ENCODE measurements around the gene ZNF275.

The ZNF275 gene

GRCh38 chrX:153377727-153378126 lies 43.8 kb downstream of the ZNF275 start:
- no peak for TF ChIP-seq EZH2phosphoT487 (IDR thresholded peaks at IDR 0.05; ENCODE audit: borderline replicate concordance, low read length)
- TF ChIP-seq, protein P1, sequence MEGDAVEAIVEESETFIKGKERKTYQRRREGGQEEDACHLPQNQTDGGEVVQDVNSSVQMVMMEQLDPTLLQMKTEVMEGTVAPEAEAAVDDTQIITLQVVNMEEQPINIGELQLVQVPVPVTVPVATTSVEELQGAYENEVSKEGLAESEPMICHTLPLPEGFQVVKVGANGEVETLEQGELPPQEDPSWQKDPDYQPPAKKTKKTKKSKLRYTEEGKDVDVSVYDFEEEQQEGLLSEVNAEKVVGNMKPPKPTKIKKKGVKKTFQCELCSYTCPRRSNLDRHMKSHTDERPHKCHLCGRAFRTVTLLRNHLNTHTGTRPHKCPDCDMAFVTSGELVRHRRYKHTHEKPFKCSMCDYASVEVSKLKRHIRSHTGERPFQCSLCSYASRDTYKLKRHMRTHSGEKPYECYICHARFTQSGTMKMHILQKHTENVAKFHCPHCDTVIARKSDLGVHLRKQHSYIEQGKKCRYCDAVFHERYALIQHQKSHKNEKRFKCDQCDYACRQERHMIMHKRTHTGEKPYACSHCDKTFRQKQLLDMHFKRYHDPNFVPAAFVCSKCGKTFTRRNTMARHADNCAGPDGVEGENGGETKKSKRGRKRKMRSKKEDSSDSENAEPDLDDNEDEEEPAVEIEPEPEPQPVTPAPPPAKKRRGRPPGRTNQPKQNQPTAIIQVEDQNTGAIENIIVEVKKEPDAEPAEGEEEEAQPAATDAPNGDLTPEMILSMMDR (IDR thresholded peaks at IDR 0.05; ENCODE audit: low read depth, low read length, poor library complexity, severe bottlenecking): no peak
- Histone ChIP-seq H3K27me3 (ENCODE audit: control insufficient read depth, low read length) (0 out of 2 replicates have a peak, but pooled peaks cover 2% of the 10 kb centered on the region), H3K4me3 (ENCODE audit: low read length) (no peak overlapping the region), H3K27ac (ENCODE audit: low read depth, low read length) (no peak overlapping the region), H3K79me2 (ENCODE audit: control insufficient read depth, low read length) (no peaks in the 10 kb centered on the region), H3K9me3 (ENCODE audit: control insufficient read depth, insufficient read depth, low read length) (peaks cover 3% of the 10 kb centered on the region; the same call in 1 of the 2 replicates), H3K4me1 (ENCODE audit: control insufficient read depth, low read length) (no peaks in the 10 kb centered on the region), H3K9me2 (replicated peaks; ENCODE audit: control insufficient read depth, low read length) (no peaks in the 10 kb centered on the region), H4K20me1 (ENCODE audit: control insufficient read depth, insufficient read depth, low read depth, low read length) (no peaks in the 10 kb centered on the region), H3K4me2 (ENCODE audit: low read length) (no peak overlapping the region), H3F3A (ENCODE audit: control insufficient read depth, insufficient read depth) (no peaks in the 10 kb centered on the region), H3K36me3 (ENCODE audit: control insufficient read depth, low read length) (no peaks in the 10 kb centered on the region)

DNA sequence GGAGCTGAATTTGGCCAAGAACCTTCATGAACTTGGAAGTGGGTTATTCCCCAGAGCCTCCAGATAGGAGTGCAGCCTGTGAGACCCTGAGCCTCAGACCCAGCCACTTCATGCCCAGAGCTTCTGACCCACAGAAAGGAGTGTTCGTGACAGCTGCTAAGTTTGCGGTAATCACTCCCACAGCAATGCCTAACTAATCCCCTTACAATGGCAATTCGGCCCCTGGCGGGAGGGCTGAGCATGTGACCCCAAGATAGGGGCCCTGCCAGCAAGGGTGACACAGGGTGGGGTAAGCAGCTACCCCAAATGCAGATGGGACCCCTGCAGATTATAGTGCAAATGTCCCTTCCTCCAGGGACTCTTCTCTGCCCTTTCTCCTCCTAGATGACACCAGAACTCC lies 44.7 kb downstream of the ZNF275 start:
- Histone ChIP-seq H3K27ac (ENCODE audit: low read depth, low read length) (no peak overlapping the region), H3K9me3 (ENCODE audit: control insufficient read depth, insufficient read depth, low read length) (peaks cover 7% of the 10 kb centered on the region; the same call in 1 of the 2 replicates), H3K36me3 (ENCODE audit: control insufficient read depth, low read length) (no peaks in the 10 kb centered on the region), H3K4me2 (ENCODE audit: low read length) (no peak overlapping the region), H3K79me2 (ENCODE audit: control insufficient read depth, low read length) (no peaks in the 10 kb centered on the region), H3F3A (ENCODE audit: control insufficient read depth, insufficient read depth) (no peaks in the 10 kb centered on the region), H3K4me3 (ENCODE audit: low read length) (no peak overlapping the region), H3K27me3 (ENCODE audit: control insufficient read depth, low read length) (no peaks in the 10 kb centered on the region), H3K4me1 (ENCODE audit: control insufficient read depth, low read length) (no peaks in the 10 kb centered on the region), H3K9me2 (replicated peaks; ENCODE audit: control insufficient read depth, low read length) (no peaks in the 10 kb centered on the region), H4K20me1 (ENCODE audit: control insufficient read depth, insufficient read depth, low read depth, low read length) (no peaks in the 10 kb centered on the region)
- TF ChIP-seq, protein P1 (IDR thresholded peaks at IDR 0.05; ENCODE audit: low read depth, low read length, poor library complexity, severe bottlenecking): no peak
- no peak for TF ChIP-seq EZH2phosphoT487 (IDR thresholded peaks at IDR 0.05; ENCODE audit: borderline replicate concordance, low read length)

DNA sequence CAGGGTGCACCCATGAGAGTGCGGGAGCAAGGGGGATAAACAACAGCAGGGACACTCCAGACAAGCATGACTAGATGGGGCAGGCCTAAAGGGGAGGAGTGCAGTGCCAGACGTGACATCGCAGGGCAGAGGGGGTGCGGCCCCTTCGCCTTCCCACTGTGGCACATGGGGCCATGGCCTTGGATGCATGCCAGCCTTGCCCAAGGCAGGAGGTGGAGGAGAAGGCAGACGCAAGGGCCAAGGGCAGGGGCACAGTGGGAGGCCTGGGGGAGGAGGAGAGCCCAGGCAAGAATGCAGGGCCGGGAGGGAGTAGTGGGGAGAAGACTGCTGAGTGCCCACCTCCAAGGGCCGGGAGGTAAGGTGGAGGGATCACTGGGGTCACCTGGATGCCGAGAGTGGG lies 45.6 kb downstream of the ZNF275 start:
- Histone ChIP-seq H3K27ac (ENCODE audit: low read depth, low read length) (no peak overlapping the region), H3K79me2 (ENCODE audit: control insufficient read depth, low read length) (no peaks in the 10 kb centered on the region), H4K20me1 (ENCODE audit: control insufficient read depth, insufficient read depth, low read depth, low read length) (no peaks in the 10 kb centered on the region), H3K36me3 (ENCODE audit: control insufficient read depth, low read length) (no peaks in the 10 kb centered on the region), H3K4me3 (ENCODE audit: low read length) (no peak overlapping the region), H3K4me1 (ENCODE audit: control insufficient read depth, low read length) (no peaks in the 10 kb centered on the region), H3K4me2 (ENCODE audit: low read length) (no peak overlapping the region), H3K9me3 (ENCODE audit: control insufficient read depth, insufficient read depth, low read length) (peaks cover 7% of the 10 kb centered on the region; the same call in 1 of the 2 replicates), H3F3A (ENCODE audit: control insufficient read depth, insufficient read depth) (no peaks in the 10 kb centered on the region), H3K27me3 (ENCODE audit: control insufficient read depth, low read length) (no peaks in the 10 kb centered on the region), H3K9me2 (replicated peaks; ENCODE audit: control insufficient read depth, low read length) (no peaks in the 10 kb centered on the region)
- no peak for TF ChIP-seq EZH2phosphoT487 (IDR thresholded peaks at IDR 0.05; ENCODE audit: borderline replicate concordance, low read length)
- TF ChIP-seq, protein P1 (IDR thresholded peaks at IDR 0.05; ENCODE audit: low read depth, low read length, poor library complexity, severe bottlenecking): no peak
